HepG2 (cell line): ENCODE data around the gene CTTNBP2NL.

Source experiments
- CEBPB ChIP-seq: IDR thresholded peaks from 2 replicates; pipeline ENCODE4 v1.6.1; 2011; ENCODE audit warnings: low read depth, low read length, improper control_type of control experiment, borderline replicate concordance
- CTCF ChIP-seq: sonication (generic); formaldehyde crosslinking; IDR thresholded peaks from 2 replicates; pipeline ENCODE4 v1.5.0; 2020; ENCODE audit warnings: mild to moderate bottlenecking, missing genetic modification reagents, moderate library complexity
- E2F1 ChIP-seq: sonication (generic); formaldehyde crosslinking; IDR thresholded peaks from 2 replicates; pipeline ENCODE4 v1.5.0; 2020; ENCODE audit warnings: missing genetic modification reagents
- ELK4 ChIP-seq: sonication (generic); formaldehyde crosslinking; IDR thresholded peaks from 2 replicates; pipeline ENCODE4 v1.9.0; 2021; ENCODE audit warnings: missing genetic modification reagents, borderline replicate concordance
- GTF3A ChIP-seq: sonication (generic); formaldehyde crosslinking; conservative IDR thresholded peaks from 2 replicates; pipeline ENCODE4 v1.4.0; 2020; ENCODE audit warnings: mild to moderate bottlenecking, missing genetic modification reagents
- HNRNPLL ChIP-seq: fragments of 200-400 bp; formaldehyde crosslinking; IDR thresholded peaks from 2 replicates; pipeline ENCODE4 v1.6.1; 2017; ENCODE audit warnings: mild to moderate bottlenecking, low read depth, low read length; ENCODE audit not compliant: poor library complexity, severe bottlenecking
- MAX ChIP-seq: IDR thresholded peaks from 2 replicates; pipeline ENCODE4 v1.6.1; 2012; ENCODE audit warnings: inconsistent platforms
- MAZ ChIP-seq, 2 experiments: sonication (generic) in 1 of 2; formaldehyde crosslinking in 1 of 2; IDR thresholded peaks; 2 replicates each; pipeline versions ENCODE4 v1.5.0 to v1.6.1; 2012 to 2020; ENCODE audit warnings: low read depth in 2 of 2, mild to moderate bottlenecking in 2 of 2, borderline replicate concordance in 1 of 2, improper control_type of control experiment in 1 of 2, low read length in 1 of 2, missing genetic modification reagents in 1 of 2, moderate library complexity in 1 of 2
- MBD4 ChIP-seq: IDR thresholded peaks from 2 replicates; pipeline ENCODE4 v1.6.1; 2012; ENCODE audit warnings: low read length, inconsistent platforms, borderline replicate concordance
- ZBTB44 ChIP-seq: sonication (generic); formaldehyde crosslinking; IDR thresholded peaks from 2 replicates; pipeline ENCODE4 v1.4.0; 2020; ENCODE audit warnings: missing genetic modification reagents
- ZNF207 ChIP-seq: fragments of 450-650 bp; IDR thresholded peaks from 2 replicates; pipeline ENCODE4 v1.6.1; 2016; ENCODE audit warnings: antibody characterized with exemption, borderline replicate concordance
- ZNF292 ChIP-seq: sonication (generic); formaldehyde crosslinking; IDR thresholded peaks from 2 replicates; pipeline ENCODE4 v1.8.1; 2022; ENCODE audit warnings: mild to moderate bottlenecking, low read depth, missing genetic modification reagents, borderline replicate concordance
- ZSCAN20 ChIP-seq: sonication (generic); formaldehyde crosslinking; IDR thresholded peaks from 2 replicates; pipeline ENCODE4 v1.4.0; 2020; ENCODE audit warnings: missing genetic modification reagents, mild to moderate bottlenecking, borderline replicate concordance

- TF ChIP-seq ZNF207 (no peak), GTF3A (no peak), MAX (no peak), MAZ (IDR thresholded peaks at IDR 0.05; ENCODE audit: borderline replicate concordance, low read depth, low read length) (no peak), MAZ (CRISPR knock-in tag; IDR thresholded peaks at IDR 0.05; ENCODE audit: low read depth) (no peak), CTCF (CRISPR knock-in tag) (no peak), HNRNPLL (no peak), ZNF292 (CRISPR knock-in tag) (no peak), ELK4 (CRISPR knock-in tag) (no peak), E2F1 (CRISPR knock-in tag) (no peak), ZSCAN20 (no peak), CEBPB (no peak), MBD4 (no peak), ZBTB44 (CRISPR knock-in tag) (no peak)
Measured at GRCh38 chr1:112375701-112376100, 20.3 kb upstream of the CTTNBP2NL start.
